GM18519 (cell line): ENCODE measurements around the gene MSI2.

Experiments
- ATAC-seq: cut with Tn5 transposase; IDR thresholded peaks from one replicate; pipeline ENCODE4 v1.9.1; 2021; ENCODE audit warnings: mild to moderate bottlenecking, moderate library complexity; ENCODE audit not compliant: unreplicated experiment, low FRiP score

The MSI2 gene

DNA sequence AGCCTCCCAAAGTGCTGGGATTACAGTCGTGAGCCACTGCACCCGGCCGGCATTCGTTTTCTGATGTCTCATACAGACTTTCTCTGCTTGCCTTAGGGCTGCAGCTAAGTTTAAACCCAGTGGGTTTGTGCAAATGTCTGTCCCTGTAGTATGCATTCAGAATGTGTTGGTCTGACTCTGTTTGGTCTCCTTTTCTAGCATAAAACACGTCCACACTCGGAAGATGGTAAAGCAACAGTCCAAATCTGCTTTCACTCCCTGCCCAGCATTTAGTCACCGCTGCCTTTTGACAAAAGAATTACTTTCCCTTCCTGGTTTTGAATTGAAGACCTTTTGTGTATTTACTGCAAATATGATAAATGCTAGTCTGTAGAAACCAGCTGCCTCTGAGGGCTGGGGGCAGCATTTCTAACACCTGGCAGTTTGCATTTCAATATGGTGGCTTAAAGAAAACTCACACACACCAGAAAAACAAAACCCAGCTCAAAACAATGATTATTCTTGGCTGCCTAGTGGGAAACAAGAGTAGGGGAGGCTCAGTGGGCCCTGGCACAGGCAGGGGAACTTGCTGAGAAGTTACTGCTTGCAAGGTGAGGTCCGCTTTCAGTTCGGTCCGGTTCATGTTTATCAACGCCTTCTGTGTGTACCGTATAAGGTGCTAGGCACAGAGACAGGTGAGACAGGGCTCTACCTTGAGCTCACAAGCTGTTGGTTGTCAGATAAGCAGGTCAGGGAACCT lies 56.9 kb downstream of the MSI2 start:
- no peak for ATAC-seq

DNA sequence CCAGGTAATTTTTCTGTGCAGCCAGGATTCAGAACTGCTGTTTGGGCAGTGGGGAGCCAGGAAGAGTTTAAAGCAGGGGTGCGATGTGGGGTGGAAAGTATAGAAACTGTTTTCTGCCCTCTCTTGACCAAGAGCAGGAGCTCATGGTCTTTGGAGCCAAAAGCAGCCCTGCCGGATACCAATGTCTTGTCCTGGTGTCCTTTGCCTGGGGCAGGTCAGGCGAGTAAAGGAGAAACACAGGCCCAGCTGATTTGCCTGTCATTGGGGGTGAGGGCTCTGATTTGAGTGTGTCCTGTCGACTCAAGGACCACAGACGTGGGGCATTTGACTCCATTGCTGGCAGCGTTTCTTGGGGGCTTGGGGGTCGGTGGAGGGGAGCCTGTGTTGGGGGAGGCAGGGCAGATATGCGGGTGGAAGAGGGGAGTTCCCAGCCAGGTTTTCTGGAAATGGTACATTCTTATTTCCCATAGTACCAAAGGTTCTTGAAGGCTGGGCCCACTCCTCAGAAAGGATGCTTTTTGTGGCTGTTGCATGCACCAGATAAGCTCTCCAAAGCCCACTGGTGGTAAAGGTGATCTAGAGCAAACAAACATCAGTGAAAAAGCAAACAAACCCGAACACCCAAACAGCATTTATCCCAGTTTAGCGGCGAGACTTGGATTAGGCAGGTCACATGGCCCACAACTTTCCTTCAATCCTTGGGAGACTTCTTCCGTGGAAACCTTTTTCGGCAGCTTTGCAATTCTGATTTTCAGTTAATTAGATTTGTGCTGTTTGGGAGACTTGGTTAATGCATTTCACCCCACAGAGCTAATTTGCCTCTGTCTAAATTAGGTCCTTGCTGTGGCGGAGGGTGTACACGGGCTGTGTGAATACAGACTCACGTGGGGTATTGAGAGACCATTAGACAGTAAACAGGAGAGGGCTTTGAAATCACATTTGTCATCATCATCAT lies 59.0 kb downstream of the MSI2 start:
- ATAC-seq, result no peak

DNA sequence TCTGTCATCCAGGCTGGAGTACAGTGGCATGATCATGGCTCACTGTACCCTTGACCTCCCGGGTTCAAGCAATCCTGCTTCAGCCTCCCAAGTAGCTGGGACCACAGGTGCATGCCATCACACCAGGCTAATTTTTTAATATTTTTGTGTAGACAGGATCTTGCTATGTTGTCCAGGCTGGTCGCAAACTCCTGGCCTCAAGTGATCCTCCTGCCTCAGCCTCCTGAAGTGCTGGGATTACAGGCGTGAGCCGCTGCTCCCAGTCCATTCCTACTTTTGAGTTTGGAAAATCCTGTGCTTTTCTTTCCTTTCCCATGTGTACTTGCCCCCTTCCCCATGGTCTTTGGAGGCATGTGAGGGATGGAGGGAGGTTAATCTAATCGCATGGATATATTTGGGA lies 60.0 kb downstream of the MSI2 start:
- no peak for ATAC-seq

DNA sequence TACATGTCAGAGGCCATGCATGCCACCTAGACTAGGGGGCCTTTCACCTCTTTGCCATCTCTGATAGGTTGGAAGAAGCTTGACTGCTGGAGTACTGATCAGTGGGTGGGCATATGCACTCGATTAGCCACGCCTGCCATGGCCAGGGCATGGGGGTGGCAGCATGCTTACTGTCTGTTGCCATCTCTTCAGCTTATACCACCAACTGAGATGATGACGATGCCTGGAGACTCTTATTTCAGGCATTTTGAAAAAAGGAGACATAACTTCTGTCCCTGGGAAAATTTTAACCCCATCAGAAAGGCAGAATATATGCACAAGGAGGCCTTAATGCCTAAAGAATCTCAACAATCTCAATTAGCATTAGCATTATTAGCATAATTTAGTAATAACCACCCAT lies 60.8 kb downstream of the MSI2 start:
- no peak for ATAC-seq

DNA sequence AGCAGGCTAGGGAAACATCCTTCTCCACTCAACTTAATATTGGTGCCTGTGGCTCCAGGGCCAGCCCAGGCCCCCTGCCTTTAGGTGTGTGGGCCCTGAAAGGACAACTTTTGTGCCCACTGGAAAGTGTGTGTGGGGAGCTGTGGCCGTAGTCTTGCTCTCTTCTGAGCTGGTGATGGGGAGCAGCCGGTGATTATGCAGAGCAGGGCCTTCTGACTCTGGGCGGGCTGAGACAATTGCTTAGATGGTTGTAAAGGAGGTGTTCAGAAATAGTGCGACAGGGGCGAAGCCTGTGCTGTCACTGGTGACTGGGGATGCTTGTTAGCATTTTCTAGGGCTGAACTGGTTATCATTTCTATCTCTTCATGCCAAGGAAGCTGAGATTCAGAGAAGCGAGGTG lies 62.6 kb downstream of the MSI2 start:
- no peak for ATAC-seq

DNA sequence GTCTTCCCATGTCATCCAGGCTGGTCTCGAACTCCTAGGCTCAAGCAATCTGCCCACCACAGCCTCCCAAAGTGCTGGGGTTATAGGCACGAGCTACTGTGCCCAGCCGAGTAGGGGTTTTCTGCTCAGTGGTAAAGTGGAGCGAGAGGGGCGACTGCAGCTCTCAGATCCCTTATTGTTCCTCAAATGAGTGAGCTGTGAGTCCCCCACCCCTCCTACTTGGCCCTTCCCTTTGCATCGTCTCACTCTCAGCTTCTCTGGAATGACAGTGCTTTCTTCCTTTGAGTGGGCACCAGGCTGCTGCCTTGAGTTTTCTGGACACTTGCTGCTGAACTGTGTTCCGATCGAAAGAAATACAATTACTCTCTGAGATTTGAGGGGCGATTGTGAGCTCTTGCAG lies 63.5 kb downstream of the MSI2 start:
- ATAC-seq, result no peak

DNA sequence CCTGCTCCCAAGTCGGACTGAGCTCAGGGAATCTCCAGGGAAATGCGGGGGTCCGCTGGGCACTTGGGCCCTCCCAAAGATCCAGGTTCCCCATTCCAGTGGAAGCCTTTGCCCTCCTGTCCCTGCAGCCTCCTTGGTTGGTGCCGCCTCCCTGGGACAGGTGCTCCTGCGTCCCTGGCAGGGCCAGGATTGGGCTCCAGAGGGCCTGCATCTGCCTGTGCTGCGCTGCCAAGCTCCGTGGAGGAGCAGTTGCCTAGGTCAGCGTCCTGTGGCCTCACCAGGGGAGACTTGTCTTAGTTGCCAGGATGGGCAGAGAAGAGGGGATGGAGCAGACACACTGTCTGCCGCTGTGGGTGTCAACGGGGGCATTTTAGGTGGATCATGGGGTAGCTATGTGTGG lies 67.1 kb downstream of the MSI2 start:
- no peak for ATAC-seq

DNA sequence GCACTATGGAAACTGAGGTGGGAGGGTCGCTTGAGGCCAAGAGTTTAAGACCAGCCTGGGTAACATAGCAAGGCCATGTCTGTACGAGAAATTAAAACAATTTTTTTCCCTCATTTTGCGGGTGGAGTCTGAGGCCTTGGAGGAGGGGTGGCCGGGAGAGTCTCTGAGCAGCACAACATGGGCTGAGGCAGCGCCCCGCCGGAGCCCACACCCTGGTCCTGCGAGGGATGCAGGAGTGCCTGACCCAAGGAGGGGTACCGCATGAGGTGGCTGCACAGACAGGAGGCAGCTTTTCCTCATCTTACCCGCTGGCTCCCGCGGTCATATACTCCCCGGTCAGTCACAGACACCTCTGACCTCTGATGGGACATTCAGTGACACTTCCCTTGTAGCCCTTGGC lies 67.7 kb downstream of the MSI2 start:
- ATAC-seq, result no peak

DNA sequence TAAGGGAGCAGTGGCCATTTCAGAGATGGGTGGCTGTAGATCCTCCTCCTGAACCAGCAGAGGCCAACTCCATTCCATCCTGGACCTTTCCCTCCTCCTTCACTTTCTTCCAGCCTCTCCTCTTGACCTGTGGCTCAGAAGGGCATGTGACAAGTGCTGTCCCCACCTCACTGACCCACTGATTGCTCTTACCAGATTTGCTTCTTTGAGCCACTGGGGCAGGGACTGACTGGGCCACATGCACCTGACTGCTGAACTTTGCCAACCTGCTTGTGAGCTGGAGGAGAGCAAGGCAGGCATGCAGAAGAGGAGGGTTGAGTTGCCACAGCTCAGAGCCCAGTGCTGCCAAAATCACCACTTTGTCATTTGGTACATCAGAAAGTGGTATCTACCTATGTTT lies 68.3 kb downstream of the MSI2 start:
- ATAC-seq, result no peak

DNA sequence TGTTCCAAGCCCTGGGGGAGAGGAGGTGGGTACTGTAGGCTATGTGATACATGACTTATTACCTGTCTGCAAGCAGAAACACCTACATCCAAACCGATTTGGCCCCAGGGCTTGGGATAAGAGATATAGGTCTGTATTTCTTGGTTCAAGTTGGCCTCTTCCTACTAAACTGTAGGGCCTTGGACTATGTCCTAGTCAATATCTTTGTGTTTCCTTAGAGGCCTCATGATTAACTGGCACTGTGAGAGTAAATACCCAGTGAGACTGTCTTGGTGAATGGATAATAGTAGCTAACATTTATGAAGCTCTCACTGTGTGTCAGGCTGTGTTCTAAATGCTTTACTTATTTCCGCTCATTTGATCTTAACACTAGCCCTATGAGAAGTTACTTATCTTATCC lies 70.0 kb downstream of the MSI2 start:
- ATAC-seq, result no peak

DNA sequence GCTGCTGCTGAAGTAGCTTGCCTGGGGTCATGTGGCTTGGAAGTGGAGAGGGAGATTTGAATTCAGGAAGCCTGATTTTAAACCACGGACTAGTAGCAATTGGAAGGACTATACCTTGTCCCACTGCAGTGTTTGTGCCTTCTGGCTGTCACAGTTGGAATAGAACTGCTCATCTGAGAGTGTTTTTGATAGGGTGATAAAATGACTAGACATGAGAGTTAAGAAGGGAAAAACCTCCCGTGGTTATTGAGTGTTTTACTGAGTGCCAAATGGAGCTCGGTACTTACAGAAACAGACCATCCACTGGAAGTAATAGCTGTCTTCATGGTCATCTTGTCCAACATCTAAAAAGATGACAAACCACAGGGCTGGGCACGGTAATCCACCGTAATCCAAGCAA lies 70.4 kb downstream of the MSI2 start:
- ATAC-seq, result no peak

DNA sequence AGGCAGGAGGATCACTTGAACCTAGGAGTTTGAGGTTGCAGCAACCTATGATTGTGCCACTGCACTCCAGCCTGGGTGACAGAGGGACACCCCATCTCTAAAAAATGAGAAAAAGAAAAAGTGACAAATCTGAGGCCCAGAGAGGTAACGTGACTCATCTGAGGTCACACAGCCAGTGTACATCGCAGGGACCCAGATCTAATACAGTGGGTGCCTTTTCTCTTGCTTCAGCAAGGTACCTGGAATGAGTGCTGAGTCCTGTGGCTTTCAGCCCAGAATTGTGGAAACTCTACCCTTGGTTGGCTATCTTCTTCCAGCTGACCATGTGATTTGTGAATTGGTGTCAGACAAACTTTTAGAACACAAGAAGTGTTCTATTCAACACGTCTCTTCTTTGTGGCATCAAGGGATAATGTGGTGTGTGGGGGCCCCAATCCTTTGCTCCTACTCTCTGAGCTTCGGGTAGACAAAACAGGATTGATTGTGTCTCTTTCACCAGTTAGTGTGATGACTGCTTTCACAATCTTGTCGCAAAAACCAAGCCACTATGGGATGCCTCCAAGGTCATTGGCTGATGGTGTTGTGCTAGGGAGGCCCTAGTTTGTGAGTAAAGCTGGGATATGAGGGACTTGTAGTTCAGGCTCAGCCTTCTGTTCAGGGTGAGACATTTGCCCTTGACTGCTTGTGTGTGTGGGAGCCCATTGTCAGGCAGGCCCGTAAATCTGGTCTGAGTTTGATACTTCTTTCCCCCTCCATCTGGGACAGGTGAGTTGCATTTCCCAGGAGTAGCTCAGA lies 71.0 kb downstream of the MSI2 start:
- no peak for ATAC-seq

DNA sequence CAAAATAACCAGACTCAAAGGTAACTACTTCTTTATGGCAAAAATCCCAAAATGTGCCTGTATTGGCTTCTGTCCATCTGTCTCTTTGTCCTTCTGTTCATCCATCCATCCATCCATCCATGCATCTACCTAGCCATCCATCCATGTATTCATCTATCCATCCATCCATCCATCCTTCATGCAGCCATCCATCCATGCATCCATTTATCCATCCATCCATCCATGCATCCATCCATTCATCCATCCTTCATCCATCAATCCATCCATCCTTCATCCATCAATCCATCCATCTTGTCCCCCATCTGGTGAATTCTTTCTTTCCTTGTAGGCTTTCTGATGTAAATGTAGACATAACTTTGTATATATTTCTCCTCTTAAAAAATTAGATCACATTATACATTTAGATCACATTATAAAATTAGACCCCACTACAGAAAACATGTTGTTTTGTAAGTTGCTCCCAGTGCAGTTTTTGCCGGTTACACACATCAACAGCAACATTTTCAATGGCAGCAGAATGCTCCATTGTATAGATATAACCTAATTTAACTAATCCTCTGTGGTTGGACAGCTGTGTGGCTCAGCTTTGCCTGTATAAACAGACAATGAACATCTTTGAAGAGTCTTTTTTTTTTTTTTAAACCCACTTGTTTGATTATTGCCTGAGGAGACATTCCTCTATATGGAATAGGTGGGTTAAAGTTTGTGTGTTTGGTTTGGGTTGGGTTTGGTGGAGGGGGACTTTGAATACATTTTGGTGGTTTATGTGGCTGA lies 72.0 kb downstream of the MSI2 start:
- ATAC-seq, result no peak

DNA sequence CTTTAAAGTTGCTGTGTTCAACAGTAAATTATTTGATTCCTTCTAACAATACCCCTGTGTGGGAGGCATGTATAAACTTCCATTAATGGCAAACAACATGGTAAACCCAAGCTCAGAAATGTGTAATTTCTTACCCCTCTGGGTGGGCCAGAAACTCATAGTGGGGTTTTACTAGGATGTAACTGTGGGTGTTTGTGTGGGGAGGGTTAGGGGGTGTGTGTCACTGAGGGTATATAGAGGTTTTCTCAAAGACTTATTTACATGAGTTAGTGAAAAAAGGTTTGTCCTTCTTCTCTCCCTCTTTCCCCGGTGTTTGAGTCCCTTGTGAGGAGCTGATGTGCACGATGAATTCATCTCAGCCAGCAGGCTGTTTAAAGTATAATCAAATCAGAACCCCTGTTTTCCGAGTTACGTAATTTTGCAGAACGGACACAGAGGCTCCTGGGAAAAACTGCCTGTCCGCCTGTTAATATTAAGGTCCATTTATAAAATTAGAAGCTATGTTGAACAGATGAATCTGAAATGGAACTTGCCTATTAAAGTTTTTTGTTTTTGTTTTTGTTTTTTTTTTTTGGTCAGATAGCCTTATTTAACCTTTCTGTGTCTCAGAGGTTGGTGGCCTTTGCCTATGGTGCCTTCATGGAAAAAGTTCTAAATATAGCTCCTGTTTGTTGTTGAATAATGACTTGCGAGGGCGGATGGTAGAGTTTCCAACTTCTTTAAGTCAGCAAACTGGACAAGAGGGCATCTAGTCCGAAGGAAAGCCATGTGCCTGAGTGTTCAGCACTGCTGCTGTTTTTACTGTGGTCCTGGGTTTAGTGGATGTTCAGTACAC lies 73.3 kb downstream of the MSI2 start:
- no peak for ATAC-seq

DNA sequence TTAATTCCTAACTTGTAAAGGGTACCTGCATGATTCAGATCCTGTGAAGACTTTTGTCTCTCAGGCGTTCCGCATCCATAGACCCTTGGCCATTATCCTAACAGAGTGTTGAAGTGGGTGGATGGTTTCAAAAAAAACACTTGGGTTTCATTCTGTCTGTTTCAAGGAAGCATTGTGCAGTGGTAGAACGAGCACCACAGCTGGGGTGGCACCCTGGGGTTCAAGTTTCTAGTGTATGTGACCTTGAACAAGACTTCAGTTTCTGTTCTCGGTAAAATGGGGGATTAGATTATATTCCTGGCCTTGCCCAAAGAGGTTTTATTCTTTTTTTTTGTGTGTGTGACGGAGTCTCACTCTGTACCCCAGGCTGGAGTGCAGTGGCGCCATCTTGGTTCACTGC lies 74.3 kb downstream of the MSI2 start:
- no peak for ATAC-seq

DNA sequence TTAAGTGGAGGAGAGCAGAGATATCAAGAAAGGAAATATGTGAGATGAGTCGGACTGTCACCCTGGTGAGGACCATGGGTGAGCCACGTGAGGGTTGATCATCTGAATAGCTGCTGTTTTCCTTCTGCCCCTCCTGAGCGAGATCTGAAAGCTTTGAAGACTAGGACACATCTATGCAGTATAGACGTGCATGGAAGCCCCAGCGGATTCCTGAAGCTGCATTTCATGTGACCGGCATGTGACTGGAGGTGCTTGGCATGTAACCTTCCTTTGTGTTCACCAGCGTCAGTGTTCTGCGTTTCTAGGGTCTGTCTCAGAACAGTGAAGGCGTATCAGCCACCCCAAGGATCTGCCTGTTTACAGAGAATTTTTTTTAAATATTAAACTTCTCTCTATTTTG lies 75.1 kb downstream of the MSI2 start:
- no peak for ATAC-seq

DNA sequence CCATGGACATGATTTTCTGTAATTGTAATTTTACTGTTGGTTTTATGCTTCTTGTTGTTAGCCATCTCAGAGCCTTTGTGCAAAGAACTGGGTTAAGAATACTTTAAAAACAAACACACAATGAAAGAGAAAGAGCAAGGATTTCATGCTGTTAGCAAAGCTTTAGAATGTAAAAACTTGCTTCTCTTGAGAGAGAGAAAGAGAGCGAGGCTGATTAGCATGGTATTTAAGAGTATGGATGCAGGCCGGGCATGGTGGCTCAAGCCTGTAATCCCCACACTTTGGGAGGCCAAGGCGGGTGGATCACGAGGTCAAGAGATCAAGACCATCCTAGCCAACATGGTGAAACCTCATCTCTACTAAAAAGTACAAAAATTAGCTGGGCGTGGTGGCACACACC lies 76.2 kb downstream of the MSI2 start:
- no peak for ATAC-seq

DNA sequence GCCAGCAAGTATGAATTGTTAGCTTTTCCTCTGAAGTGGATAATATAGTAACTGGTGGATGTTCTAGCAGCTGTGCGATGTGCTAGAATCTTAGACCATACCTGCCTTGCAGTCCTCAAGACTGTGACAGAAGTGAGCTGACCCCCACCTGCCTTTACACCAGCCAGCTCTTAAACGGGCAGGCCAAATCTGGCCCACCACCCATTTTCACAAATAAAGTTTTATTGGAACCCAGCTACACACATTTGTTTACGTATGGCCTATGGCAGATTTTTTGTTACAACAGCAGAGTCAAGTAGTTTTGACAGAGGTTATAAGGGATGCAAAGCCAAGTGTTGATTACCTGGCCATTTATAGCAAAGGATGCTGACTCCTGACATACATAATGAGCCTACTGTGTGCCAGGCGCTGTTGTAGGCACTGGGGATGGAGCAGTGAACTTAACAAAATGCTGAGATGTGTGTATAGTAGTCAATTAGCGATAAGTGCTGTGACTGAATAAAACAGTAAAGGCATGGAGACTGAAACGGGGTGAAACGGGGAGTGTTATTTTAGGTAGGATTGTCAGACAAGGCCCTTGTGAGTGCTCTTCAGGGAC lies 79.0 kb downstream of the MSI2 start:
- no peak for ATAC-seq

DNA sequence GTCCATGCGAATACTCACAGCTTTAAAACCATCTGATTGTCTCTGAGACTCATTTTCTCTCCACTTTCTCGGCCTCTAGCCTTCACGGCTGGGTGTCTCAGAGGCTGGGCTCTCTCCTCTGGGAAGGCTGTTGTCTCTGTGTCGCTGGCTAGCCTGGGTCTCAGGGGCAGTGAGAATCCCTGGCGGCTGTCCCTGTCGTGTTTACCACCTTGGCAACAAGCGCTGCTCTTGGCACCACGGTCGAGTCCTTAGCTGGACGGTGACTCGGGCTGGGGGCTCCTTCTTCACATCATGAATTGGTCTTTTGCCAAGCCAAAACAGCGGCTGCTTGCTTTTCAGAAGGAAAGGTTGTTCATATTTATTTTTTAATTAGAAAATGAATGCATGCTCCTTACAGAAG lies 81.1 kb downstream of the MSI2 start:
- no peak for ATAC-seq
